CD4-positive, alpha-beta T cell treated with Interleukin-6 for 4 hours (primary cell): ENCODE measurements around the gene MARCHF5.
A peak's percentile ranks its signal among the peaks of the same experiment; 100 is the strongest.
"Not testable (repeated sequence)": the region's sequence is repeated elsewhere in the genome, so short reads cannot be mapped to it uniquely, and the experiment has no call there.

ENCODE experiments used
- DNase-seq: peaks from one replicate; pipeline ENCODE4 v3.0.0-alpha.2; 2020; ENCODE audit warnings: mixed read lengths

The MARCHF5 gene

DNA sequence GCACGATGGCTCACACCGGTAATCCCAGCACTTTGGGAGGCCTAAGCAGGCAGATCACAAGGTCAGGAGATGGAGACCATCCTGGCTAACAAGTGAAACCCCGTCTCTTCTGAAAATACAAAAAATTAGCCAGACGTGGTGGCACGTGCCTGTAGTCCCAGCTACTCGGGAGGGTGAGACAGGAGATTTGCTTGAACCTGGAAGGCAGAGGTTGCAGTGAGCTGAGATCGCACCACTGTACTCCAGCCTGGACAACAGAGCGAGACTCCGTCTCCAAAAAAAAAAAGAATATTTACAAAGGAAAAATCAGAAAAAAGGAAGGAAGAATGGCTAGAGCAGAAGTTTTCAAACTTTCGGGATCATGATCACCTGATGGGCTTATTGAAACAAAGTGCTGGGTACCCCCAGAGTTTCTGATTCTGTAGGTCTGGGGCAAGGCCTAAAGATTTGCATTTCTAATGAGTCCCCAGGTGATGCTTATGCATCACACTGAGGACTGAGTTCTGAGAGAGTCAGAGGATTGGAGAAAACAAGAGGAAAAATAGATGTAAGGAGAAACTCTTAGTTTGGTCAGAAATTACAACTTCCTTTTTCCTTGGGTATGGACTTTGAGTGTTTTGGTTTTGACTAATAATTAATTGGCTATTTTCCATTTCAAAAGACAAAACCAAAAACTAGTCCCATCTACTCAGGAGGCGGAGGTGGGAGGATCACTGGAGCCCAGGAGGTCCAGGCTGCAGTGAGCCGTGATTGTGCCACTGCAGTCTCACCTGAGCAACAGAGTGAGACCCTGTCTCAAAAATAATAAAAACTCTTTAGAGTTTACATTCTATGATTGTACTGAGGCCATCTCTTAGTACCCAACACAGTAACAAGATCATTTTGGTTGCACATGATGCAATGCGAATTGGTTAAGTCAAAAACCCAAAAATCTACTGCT is 14.4 kb downstream of the MARCHF5 start:
- DNase-seq, result no peak

DNA sequence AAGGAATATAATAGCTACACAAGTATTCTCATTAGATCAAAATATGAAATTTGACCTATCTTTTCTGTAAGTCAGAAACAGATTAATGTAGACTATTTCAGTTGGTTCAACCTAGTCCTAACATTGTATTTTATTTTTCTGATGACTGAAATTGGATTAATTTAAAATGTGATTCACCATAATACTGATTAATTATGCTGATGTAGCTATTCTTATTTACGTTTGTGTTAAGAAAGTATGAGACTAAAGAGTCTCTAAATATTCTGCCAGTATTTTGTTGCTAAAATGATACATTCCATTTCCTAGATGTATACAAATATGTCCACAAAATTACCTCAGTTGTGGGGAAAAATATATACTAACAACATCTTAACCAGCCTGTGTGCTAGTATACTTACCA is 18.3 kb downstream of the MARCHF5 start:
- no peak for DNase-seq

DNA sequence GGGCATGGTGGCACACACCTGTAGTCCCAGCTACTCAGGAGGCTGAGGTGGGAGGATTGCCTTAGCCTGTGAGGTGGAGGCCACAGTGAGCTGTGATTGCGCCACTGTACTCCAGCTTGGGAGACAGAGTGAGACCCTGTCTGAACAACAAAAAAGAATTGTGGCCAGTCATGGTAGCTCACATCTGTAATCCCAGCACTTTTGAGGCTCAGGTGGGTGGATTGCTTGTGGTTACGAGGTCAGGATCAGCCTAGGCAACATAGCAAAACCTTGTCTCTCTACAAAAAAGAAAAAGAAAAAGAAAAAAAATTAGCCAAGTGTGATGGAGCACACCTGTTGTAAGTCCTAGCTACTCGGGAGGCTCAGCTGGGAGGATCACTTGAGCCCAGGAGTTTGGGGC is 22.8 kb downstream of the MARCHF5 start:
- no peak for DNase-seq

DNA sequence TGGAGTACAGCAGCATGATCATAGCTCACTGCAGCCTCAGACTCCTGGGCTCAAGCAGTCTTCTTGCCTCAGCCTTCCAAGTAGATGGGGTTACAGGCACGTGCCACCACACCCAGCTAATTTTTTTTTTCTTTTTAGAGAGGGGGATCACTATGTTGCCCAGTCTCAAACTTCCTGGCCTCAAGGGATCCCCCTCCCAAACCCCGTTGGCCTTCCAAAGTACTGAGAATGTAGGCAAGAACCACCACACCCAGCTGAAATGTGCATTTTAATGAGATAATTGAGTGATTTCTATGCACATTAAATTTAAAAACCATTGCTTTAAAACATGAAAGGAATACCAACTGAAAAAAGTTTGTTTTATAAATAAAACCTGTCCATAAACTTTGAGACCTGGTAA is 25.6 kb downstream of the MARCHF5 start:
- no peak for DNase-seq

DNA sequence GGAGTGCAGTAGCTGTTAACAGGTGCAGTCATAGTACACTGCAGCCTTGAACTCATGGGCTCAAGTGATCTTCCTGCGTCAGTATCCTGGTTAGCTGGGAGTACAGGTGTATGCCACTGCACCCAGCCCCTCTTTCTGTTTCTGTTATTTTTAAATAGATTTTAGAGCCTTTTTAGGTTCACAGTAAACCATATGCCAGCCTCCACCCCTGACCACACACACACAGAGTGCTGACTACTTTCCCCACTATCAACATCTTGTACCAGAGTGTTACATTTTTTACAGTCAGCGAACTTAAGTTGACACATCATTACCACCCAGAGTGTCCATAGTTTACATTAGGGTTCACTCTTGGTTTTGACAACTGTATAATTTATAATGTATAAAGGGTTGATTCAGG is 32.1 kb downstream of the MARCHF5 start:
- no peak for DNase-seq

DNA sequence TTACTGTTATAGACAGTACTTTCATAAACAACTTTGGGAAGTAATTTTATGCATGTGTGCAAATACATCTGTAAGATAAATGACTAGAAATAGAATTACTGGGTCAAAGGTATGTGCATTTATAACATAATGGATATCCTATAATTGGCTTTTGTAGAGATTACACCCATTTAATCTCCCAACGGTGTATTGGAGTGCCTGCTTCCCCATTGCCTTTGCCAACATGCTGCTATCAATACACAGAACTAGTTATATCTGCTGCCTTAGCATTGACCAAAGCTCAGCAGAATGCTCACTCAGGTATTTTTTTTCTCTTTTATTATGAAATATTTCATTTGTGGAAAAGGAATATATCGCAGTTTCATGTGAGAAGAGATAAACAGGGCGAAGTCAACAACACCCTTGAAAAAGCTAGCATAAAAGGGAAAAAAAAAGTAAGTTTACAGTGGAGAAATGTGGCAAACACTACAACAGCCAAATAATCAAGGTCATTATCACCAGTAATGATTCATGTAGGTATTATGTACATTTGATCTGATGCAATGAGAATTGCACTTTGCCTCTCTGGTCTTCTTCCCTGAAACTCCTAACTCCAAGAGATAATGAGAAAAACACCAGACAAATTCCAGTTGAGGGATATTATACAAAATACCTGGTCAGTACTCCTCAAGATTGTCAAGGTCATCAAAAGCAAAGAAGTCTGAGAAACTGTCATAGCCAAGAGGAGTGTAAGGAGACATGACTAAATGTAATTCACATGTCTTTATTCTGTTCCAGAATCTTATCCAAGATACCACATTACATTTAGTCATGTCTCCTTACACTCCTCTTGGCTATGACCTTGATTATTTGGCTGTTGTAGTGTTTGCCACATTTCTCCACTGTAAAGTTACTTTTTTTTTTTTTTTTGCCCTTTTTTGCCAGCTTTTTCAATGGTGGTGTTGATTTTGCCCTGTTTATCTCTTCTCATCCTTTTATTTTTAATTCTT is 36.8 kb downstream of the MARCHF5 start:
- DNase-seq, result no peak

DNA sequence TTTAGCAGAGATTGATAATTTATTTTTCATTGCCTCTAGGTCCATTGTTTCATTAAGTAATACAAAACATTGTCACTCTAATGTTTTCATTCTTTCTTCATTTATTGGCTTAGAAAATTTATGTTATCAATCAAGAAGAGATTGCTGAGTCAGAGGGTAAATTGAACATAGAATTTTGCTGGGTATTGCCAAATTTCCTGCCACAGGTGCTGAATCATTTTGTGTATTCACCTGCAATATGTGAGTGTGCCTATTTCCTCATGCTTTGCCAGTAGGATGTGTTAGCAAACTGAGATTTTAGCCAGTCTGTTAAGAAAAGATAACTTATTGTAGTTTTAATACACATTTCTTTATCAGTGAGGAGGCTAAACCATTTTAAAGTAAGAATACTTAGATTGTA is 38.0 kb downstream of the MARCHF5 start:
- DNase-seq, result no peak

DNA sequence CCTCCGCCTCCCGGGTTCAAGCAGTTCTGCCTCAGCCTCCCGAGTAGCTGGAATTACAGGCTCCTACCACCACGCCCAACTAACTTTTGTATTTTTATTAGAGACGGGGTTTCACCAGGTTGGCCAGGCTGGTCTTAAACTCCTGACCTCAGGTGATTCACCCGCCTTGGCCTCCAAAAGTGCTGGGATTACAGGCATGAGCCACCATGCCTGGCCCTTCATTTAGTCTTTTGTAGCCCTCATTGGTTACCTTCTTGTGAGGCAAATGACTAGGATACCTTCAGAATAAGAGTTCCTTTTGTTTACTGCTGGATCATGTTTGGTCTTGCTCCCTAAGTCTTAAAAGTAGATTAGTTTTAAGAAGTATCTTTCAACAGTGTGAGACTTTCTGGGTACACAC is 39.0 kb downstream of the MARCHF5 start:
- not testable (repeated sequence) for DNase-seq

DNA sequence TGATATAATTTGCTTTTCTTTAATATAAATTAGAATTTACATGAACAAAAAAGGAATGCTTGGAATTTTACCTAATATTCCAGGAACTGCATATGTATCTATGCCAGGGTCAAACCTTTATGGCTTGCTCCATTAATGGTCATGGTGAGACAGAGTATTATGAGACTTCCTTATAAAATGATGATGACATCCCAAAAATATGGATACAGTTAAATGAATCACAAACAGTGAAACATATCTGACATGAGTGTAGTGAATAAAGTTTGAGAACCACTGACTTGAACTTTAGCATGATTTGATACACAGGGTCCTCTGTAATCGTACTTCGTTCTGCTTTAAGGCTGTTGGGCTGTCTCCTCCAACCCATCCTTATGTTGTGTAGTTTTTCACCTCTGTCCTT is 51.8 kb downstream of the MARCHF5 start:
- DNase-seq, result no peak

DNA sequence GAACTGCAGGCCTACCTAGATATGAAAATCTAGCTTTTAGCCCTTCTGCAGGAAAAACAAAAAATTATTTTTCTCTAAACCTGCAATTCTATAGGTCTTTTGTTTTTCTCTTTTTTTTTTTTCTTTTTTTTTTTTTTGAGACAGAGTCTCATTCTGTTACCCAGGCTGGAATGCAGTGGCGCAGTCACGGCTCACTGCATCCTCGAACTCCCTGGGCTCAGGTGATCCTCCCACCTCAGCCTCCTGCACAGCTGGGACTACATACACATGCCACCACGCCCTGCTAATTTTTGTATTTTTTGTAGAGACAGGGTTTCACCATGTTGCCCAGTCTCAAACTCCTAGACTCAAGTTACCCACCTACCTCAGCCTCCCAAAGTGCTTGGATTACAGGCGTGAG is 54.6 kb downstream of the MARCHF5 start:
- DNase-seq, result not testable (repeated sequence)

DNA sequence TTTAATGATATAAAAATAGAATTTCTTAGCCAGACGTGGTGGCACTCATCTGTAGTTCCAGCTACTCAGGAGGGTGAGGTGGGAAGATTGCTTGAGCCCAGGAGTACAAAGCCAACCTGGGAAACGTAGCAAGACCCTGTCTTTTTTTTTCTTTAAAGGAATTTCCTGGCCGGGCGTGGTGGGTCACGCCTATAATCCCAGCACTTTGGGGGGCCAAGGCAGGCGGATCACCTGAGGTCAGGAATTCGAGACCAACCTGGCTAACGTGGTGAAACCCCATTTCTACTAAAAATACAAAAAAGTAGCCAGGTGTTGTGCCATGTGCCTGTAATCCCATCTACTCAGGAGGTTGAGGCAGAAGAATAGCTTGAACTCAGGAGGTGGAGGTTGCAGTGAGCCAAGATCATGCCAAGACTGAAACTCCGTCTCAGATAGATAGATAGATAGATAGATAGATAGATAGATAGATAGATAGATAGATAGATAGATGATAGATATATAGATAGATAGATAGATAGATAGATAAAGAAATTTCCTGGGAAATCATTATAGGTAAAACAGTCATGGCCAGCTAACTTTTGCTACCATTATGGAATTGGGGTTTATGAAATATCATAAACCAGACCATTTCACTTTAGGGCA is 56.2 kb downstream of the MARCHF5 start:
- DNase-seq, result not testable (repeated sequence)

DNA sequence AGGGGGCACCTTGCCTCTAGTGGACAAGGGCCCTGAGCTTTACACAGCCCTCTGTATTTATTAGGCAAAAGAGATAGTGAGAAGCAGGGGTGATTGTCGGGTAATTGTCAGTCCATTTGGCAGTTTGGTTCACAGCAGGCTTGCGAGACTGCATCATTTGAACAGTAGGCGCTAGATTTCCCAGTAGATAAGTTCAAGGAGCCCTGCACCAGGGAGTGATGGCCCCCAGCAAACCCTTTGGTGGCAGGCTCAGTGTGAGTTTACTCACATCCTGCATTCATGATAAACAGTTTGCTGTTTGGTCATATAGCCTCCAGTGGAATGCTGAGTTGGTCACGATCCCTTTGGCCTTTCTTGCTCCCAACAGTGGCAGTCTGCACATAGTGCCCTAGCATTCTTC is 59.4 kb downstream of the MARCHF5 start:
- no peak for DNase-seq

DNA sequence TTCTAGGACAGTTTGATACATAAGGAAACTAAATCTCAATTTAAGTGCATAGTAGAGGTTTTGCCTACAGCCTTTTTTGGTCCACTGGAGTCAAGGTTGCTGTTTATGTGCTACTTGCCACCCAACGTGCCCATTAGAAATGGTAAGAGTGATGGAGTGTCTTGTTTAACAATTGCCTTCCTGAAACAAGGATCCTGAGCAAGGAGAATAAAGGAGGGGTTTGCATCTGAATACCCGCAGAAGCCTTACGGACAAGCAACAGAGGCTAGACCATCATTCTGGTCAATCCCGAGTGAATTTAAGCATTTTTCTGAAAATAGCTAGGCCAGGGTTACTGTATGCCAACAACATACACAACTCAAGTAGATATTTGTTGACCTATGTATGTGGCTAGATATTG is 63.6 kb downstream of the MARCHF5 start:
- no peak for DNase-seq

DNA sequence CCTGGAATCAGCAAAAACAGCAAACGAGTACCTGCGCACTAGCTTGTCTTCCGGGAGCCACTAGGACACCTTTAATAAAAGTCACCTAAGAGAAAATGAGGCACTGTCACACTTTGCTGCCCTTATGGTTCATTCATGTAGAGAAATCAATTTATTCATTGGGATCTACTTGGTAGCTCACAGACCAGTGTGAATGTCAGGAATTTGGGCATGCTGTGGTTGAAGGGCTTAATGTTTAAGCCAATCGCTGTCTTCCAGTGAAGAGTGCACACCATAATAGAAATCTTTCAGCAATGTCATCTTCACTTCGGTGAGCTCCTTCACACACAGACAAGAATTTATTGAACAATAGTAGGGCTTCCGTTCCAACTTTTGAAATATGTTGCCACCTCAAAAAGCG is 65.1 kb downstream of the MARCHF5 start:
- no peak for DNase-seq

DNA sequence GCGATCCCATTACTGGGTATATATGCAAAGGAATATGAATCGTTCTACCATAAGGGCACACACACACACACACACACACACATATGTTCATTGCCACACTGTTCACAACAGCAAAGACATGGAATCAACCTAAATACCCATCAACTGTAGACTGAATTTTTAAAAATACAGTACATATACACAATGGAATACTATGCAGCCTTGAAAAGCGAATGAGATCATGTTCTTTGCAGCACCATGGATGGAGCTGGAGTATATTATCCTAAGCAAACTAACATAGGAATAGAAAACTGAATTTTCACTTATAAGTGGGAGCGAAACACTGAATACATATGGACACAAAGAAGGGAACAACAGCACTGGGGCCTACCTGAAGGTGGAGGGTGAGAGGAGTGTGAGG is 72.5 kb downstream of the MARCHF5 start:
- no peak for DNase-seq

DNA sequence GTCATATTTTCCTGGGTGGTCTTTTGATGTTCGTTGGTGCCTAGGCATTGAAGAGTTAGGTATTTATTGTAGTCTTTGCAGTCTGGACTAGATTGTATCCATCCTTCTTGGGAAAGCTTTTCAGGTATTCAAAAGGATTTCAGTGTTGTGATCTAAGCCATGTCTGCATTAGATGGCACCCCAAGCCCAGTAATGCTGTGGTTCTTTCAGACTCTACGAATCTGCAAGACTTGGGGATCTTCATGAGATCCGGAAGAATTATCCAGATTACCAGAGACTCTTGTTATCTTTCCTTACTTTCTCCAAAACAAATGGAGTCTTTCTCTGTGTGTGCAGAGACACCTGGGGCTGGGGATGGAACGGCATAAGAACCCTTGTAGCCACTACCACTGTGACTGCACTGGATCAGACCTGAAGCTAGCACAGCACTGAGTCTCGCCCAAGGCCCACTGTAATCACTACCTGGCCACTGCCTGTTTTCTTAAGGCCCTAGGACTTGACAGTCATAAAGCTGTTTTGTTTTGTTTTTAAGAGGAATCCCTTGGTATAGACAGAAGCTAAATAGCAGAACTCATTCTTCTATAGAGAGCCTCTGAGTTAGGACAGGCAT is 75.5 kb downstream of the MARCHF5 start:
- DNase-seq, result no peak

DNA sequence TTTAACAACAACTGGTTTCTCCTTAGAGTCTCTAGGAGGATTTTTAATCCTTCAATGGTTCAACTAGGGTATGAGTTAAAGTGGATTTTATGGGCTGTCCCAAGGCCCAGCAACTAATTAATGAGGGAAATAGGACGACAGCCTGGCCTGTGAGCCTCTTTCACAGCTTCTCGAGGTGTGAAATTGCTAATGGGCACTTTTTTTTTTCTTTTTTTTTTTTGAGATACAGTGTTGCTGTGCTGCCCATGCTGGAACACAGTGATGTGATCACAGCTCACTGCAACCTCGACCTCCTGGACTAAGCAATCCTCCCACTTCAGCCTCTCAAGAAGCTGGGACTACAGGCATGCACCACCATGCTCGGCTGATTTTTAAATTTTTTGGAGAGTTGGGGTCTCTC is 87.0 kb downstream of the MARCHF5 start:
- no peak for DNase-seq

DNA sequence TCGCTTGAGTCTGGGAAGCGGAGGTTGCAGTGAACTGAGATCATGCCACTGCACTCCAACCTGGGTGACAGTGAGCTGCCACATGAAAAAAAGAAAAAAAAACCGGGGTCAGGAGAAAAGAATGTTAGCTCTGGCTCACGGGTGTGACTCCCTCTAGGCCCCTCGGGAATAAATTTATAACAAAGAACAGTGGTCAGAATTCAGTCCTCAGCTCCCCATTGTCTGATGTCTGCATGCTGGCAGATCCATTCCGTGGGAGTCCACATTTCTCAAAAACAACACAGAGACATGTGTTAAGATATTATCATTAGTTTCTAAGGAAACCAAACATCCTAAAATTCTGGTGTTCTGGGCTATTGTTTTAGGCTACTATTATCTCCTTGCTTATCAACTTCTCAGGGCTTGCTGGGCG is 90.6 kb downstream of the MARCHF5 start:
- no peak for DNase-seq

DNA sequence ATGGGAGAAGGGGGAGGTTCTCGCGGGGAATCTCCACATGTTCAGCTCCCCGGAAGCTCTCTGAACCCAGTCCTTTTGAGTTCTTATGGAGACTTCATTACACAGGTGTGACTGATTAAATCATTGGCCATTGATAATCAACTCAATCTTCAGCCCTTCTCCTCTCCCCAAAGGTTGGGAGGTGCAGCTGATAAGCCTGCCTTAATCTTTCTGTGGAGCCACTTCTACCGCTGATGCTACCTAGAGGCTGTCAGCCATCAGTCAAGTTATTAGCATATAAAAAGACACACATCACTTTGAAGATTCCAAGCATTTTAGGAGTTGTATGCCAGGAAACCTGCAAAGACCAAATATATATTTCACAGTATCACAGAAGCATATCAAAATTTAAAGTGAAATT is 91.7 kb downstream of the MARCHF5 start:
- DNase-seq, result no peak

DNA sequence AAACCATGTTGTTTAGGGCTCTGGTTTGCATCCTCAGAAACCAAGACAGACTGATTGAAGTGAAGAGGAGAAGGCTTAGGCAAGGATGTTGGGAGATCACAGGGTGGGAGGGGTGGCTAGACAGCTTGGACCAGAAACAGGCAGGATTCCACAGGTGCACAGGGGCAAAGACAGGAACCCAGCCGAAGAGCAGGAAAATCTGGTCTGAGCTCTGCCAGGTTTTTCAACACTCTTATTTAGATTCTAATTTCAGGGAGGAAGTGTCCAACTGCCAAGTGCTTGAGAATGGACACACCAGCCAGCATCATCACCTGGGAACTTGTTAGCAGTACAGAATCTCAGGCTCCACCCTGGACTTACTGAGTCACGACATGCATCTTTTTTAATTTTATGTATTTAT is 93.8 kb downstream of the MARCHF5 start:
- DNase-seq, result no peak

DNA sequence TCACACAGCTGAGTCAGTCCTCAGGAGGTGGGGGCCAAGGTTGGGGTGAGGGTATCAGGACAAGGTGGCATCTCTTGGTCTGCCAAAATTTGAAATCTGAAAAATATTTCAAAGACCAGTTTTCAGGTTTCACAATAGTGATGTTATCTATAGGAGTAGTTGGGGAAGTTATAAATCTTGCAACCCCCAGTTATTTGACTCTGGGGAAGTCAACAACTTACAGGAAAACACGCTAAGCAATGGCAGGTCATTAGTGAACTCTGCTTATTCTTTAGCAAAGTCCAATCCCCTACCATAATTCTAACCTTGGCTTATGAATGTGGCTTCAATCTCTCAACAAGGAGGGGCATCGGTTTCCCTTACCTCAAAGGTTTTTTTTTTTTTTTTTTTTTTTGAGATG is 94.9 kb downstream of the MARCHF5 start:
- no peak for DNase-seq

DNA sequence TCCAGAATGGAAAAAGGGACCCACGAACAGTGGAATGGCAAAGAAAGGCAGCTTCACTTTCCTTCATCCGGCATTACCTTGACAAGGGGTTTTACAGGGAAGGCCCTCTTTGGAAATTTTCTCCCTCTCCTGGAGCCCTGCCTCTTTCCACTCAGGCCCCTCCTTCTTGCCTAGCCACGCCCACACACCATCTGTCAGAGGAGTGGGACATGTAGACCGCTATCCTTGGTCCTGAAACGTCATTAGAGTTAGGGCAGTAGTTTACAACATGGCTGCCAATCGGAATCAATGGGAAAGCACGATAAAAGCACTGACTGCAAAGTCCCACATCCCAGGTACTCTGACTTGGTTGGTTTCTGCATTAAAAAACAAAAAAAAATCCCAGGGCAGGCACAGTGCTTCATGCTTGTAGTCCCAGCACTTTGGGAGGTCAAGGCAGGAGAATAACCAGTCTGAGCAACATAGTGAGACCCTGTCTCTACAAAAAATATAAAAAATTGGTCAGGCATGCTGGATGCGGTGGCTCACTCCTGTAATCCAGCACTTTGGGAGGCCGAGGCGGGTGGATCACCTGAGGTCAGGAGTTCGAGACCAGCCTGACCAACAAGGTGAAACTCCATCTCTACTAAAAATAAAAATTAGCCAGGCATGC is 96.4 kb downstream of the MARCHF5 start:
- DNase-seq, result peak; percentile 3
